OCI-LY3 (cell line): ENCODE results near the gene RLF.

Experiments used
- EZH2phosphoT487 ChIP-seq: fragments of 200-600 bp; shearing (Covaris generic); IDR thresholded peaks from 2 replicates; pipeline ENCODE4 v1.6.1; 2018; ENCODE audit warnings: antibody characterized with exemption, mixed run types, low read depth
- TF ChIP-seq, protein P1 (sequence below): fragments of 200-600, 300-600 bp; sonication (generic); IDR thresholded peaks from 2 replicates; pipeline ENCODE4 v1.5.1; 2014; ENCODE audit warnings: antibody characterized with exemption, low read length, low read depth

GRCh38 chr1:40256401-40257084 lies 95.4 kb downstream of the RLF start:
- TF ChIP-seq, protein P1, sequence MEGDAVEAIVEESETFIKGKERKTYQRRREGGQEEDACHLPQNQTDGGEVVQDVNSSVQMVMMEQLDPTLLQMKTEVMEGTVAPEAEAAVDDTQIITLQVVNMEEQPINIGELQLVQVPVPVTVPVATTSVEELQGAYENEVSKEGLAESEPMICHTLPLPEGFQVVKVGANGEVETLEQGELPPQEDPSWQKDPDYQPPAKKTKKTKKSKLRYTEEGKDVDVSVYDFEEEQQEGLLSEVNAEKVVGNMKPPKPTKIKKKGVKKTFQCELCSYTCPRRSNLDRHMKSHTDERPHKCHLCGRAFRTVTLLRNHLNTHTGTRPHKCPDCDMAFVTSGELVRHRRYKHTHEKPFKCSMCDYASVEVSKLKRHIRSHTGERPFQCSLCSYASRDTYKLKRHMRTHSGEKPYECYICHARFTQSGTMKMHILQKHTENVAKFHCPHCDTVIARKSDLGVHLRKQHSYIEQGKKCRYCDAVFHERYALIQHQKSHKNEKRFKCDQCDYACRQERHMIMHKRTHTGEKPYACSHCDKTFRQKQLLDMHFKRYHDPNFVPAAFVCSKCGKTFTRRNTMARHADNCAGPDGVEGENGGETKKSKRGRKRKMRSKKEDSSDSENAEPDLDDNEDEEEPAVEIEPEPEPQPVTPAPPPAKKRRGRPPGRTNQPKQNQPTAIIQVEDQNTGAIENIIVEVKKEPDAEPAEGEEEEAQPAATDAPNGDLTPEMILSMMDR = no peak
- no peak for TF ChIP-seq EZH2phosphoT487
